NCI-H187 (cell line): ENCODE data around the gene EDARADD.

Source experiments
- DNase-seq, 2 experiments: peaks; one replicate each; lab custom pipeline; 2025; lab: John Stamatoyannopoulos, UW

The EDARADD gene

GRCh38 chr1:236394879-236395229 is 768 bp downstream of the EDARADD start:
- no peak for DNase-seq

GRCh38 chr1:236395230-236395946 is 1.3 kb downstream of the EDARADD start:
- DNase-seq: no peak

- DNase-seq: no peak
Measured at GRCh38 chr1:236395947-236396664, 2.0 kb downstream of the EDARADD start.

GRCh38 chr1:236396665-236397043 is 2.6 kb downstream of the EDARADD start:
- DNase-seq: no peak

GRCh38 chr1:236397173-236397759 is 3.2 kb downstream of the EDARADD start:
- no peak for DNase-seq

- no peak for DNase-seq
Measured at GRCh38 chr1:236398538-236398937, 4.5 kb downstream of the EDARADD start.

- no peak for DNase-seq
Measured at GRCh38 chr1:236400061-236400603, 6.0 kb downstream of the EDARADD start.

GRCh38 chr1:236401698-236402097 is 7.6 kb downstream of the EDARADD start:
- no peak for DNase-seq

GRCh38 chr1:236403905-236404696 is 10.0 kb downstream of the EDARADD start:
- DNase-seq: no peak

- no peak for DNase-seq
Measured at GRCh38 chr1:236407059-236407458, 13.0 kb downstream of the EDARADD start.

GRCh38 chr1:236413688-236414087 is 19.6 kb downstream of the EDARADD start:
- DNase-seq: no peak

- no peak for DNase-seq
Measured at GRCh38 chr1:236416165-236416564, 22.1 kb downstream of the EDARADD start.

GRCh38 chr1:236417336-236417735 is 23.2 kb downstream of the EDARADD start:
- no peak for DNase-seq

GRCh38 chr1:236419502-236419901 is 25.4 kb downstream of the EDARADD start:
- DNase-seq: no peak

GRCh38 chr1:236421022-236421421 is 26.9 kb downstream of the EDARADD start:
- DNase-seq: no peak

- DNase-seq: no peak
Measured at GRCh38 chr1:236421850-236422516, 27.9 kb downstream of the EDARADD start.

GRCh38 chr1:236422517-236422876 is 28.4 kb downstream of the EDARADD start:
- no peak for DNase-seq

- DNase-seq: no peak
Measured at GRCh38 chr1:236425031-236425663, 31.1 kb downstream of the EDARADD start.

- no peak for DNase-seq
Measured at GRCh38 chr1:236426215-236426614, 32.1 kb downstream of the EDARADD start.

- DNase-seq: no peak
Measured at GRCh38 chr1:236429715-236430274, 35.7 kb downstream of the EDARADD start.

- DNase-seq: no peak
Measured at GRCh38 chr1:236433819-236434315, 39.8 kb downstream of the EDARADD start.
